ENCODE results near the gene GRM7.

GRCh38 chr3:7456386-7456785, 595.5 kb downstream of the GRM7 start:
- TF ChIP-seq, protein P1, sequence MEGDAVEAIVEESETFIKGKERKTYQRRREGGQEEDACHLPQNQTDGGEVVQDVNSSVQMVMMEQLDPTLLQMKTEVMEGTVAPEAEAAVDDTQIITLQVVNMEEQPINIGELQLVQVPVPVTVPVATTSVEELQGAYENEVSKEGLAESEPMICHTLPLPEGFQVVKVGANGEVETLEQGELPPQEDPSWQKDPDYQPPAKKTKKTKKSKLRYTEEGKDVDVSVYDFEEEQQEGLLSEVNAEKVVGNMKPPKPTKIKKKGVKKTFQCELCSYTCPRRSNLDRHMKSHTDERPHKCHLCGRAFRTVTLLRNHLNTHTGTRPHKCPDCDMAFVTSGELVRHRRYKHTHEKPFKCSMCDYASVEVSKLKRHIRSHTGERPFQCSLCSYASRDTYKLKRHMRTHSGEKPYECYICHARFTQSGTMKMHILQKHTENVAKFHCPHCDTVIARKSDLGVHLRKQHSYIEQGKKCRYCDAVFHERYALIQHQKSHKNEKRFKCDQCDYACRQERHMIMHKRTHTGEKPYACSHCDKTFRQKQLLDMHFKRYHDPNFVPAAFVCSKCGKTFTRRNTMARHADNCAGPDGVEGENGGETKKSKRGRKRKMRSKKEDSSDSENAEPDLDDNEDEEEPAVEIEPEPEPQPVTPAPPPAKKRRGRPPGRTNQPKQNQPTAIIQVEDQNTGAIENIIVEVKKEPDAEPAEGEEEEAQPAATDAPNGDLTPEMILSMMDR (IDR thresholded peaks at IDR 0.05): no peak
- no peak for TF ChIP-seq POLR2A (IDR thresholded peaks at IDR 0.05)
